B cell (primary cell): Measurements from ENCODE around the gene SCFD2. TPM values are rescaled to one million over a fixed set of nuclear protein-coding genes. Genes with fewer than 3 reads are reported as not detected.

Source experiments
- ATAC-seq: fragments of 200-7000 bp; cut with Tn5 transposase; one replicate; pipeline ENCODE4 v1.10.0; 2021; ENCODE audit warnings: low read depth, mild to moderate bottlenecking, moderate number of reproducible peaks, moderate library complexity
- CTCF ChIA-PET: fragments of 350-600 bp; sonication (Branson Sonifier 250); formaldehyde crosslinking; loops from one replicate; lab custom pipeline; 2021; ENCODE audit warnings: antibody characterized with exemption, inconsistent platforms; lab: Charles Lee
- POLR2A ChIA-PET: fragments of 350-600 bp; sonication (Branson Sonifier 250); formaldehyde crosslinking; loops from one replicate; lab custom pipeline; 2021; ENCODE audit warnings: antibody characterized with exemption; lab: Charles Lee
- DNase-seq: peaks from one replicate; pipeline ENCODE4 v3.0.0; 2013
- H2AFZ ChIP-seq: 2 replicates; pipeline ENCODE4 v1.6.1; 2012; ENCODE audit warnings: mild to moderate bottlenecking, low read depth, low read length; ENCODE audit not compliant: insufficient read depth, poor library complexity, severe bottlenecking
- H3K27ac ChIP-seq, 2 donors: 1 replicate in 1 of 2; 2 replicates in 1 of 2; pipeline ENCODE4 v1.5.1; 2012 to 2013; ENCODE audit warnings: low read length in 2 of 2, mild to moderate bottlenecking in 2 of 2, moderate library complexity in 1 of 2
- H3K27me3 ChIP-seq, 4 experiments: fragments of 200-600 bp in 1 of 4; sonication (generic) in 1 of 4; replicated peaks in 1 of 4; 1 replicate in 2 of 4; 2 replicates in 2 of 4; pipeline versions ENCODE4 v1.6.1 to v1.7.0; 2013 to 2016; ENCODE audit warnings: low read length in 3 of 4, mild to moderate bottlenecking in 2 of 4, mixed read lengths in 1 of 4, moderate library complexity in 1 of 4; ENCODE audit not compliant: insufficient read depth in 4 of 4, control insufficient read depth in 3 of 4; ENCODE audit errors: control extremely low read depth in 1 of 4
- H3K36me3 ChIP-seq, 2 experiments: replicated peaks in 1 of 2; 1 replicate in 1 of 2; 2 replicates in 1 of 2; pipeline versions ENCODE4 v1.6.1 to v1.7.1; 2013; ENCODE audit warnings: low read length in 1 of 2; ENCODE audit not compliant: insufficient read depth in 2 of 2, control insufficient read depth in 1 of 2; ENCODE audit errors: control extremely low read depth in 1 of 2, extremely low read depth in 1 of 2
- H3K4me1 ChIP-seq, 2 donors: fragments of 200-600 bp in 1 of 2; sonication (generic) in 1 of 2; 1 replicate in 1 of 2; 2 replicates in 1 of 2; pipeline versions ENCODE4 v1.5.1 to v1.6.1; 2013 to 2017; ENCODE audit warnings: low read length in 2 of 2; ENCODE audit not compliant: control insufficient read depth in 2 of 2, insufficient read depth in 2 of 2
- H3K4me2 ChIP-seq: replicated peaks from 2 replicates; pipeline ENCODE3; 2012; ENCODE audit warnings: mild to moderate bottlenecking, low read depth, low read length; ENCODE audit not compliant: poor library complexity, severe bottlenecking
- H3K4me3 ChIP-seq, 5 experiments: fragments of 200-600 bp in 1 of 5; sonication (generic) in 1 of 5; 1 replicate in 3 of 5; 2 replicates in 2 of 5; pipeline versions ENCODE4 v1.5.1 to v1.7.0; 2011 to 2016; ENCODE audit warnings: low read length in 4 of 5, mild to moderate bottlenecking in 4 of 5, low read depth in 2 of 5, control low read depth in 1 of 5, moderate library complexity in 1 of 5; ENCODE audit not compliant: insufficient read depth in 1 of 5; ENCODE audit errors: control extremely low read depth in 1 of 5, extremely low read depth in 1 of 5
- H3K79me2 ChIP-seq: fragments of 200-600 bp; sonication (generic); one replicate; pipeline ENCODE4 v1.6.0; 2016; ENCODE audit warnings: low read length; ENCODE audit not compliant: control insufficient read depth, insufficient read depth
- H3K9ac ChIP-seq: fragments of 200-600 bp; sonication (generic); 2 replicates; pipeline ENCODE4 v1.6.1; 2017; ENCODE audit warnings: mild to moderate bottlenecking, low read length, moderate library complexity
- H3K9me3 ChIP-seq, 3 donors: one replicate each; pipeline versions ENCODE4 v1.6.1 to v1.7.1; 2013; ENCODE audit warnings: low read length in 2 of 3; ENCODE audit not compliant: control insufficient read depth in 2 of 3, insufficient read depth in 1 of 3; ENCODE audit errors: control extremely low read depth in 1 of 3
- H4K20me1 ChIP-seq: 2 replicates; pipeline ENCODE4 v1.6.0; 2012; ENCODE audit warnings: mild to moderate bottlenecking, low read length; ENCODE audit not compliant: insufficient read depth, control insufficient read depth, poor library complexity, severe bottlenecking
- H3K27ac Mint-ChIP-seq: one replicate; pipeline ENCODE4 v1.8.0; 2021; ENCODE audit warnings: mixed read lengths
- H3K27me3 Mint-ChIP-seq: one replicate; pipeline ENCODE4 v1.8.0; 2021; ENCODE audit warnings: mixed read lengths
- H3K4me1 Mint-ChIP-seq: one replicate; pipeline ENCODE4 v1.8.0; 2021; ENCODE audit warnings: mixed read lengths
- H3K4me3 Mint-ChIP-seq: one replicate; pipeline ENCODE4 v1.8.0; 2021; ENCODE audit warnings: mixed read lengths
- H3K9me3 Mint-ChIP-seq: one replicate; pipeline ENCODE4 v1.8.0; 2022; ENCODE audit warnings: mixed read lengths; ENCODE audit not compliant: insufficient read depth
- CTCF ChIP-seq: fragments of 200-600 bp; IDR thresholded peaks from one replicate; pipeline ENCODE4 v1.8.0; 2022; ENCODE audit warnings: antibody characterized with exemption, mild to moderate bottlenecking
- EZH2 ChIP-seq: IDR thresholded peaks from 2 replicates; pipeline ENCODE4 v1.6.1; 2012; ENCODE audit warnings: borderline replicate concordance, low read depth, mild to moderate bottlenecking, moderate library complexity, low read length; ENCODE audit not compliant: insufficient read depth, poor library complexity, severe bottlenecking
- WGBS: methylation state at CpG from one replicate; pipeline ENCODE4 v1.1.5; 2013; ENCODE audit warnings: missing lambda C conversion rate; ENCODE audit not compliant: insufficient coverage; 5-methylcytosine and 5-hydroxymethylcytosine counted together
- intact Hi-C: fragments of 100-400 bp; cut with micrococcal nuclease; formaldehyde crosslinking; loops from one replicate; pipeline ENCODE4 v1.10.0; 2022
- polyA plus RNA-seq: library from polyadenylated mRNA; depleted of rRNA; stranded (reverse); fragments of >200 nt; gene quantifications from 2 replicates; pipeline ENCODE4 v1.2.3, GENCODE V29; 2012
- total RNA-seq, 2 donors: library from RNA; stranded (reverse); fragments of 120-200 nt in 1 of 2; gene quantifications; 1 replicate in 1 of 2; 2 replicates in 1 of 2; pipeline versions ENCODE4 v1.2.3 to v1.2.4, GENCODE V29; 2013 to 2022

Gene SCFD2
- total and polyA plus RNA-seq, 2 donors (not counting 1 experiment from before 2014, with no cell fraction given), result 12.8 to 20.4 TPM

GRCh38 chr4:52947401-52948056, 418.3 kb downstream of the SCFD2 start:
- H3K27ac Mint-ChIP-seq, result no peak overlapping the region
- no peak overlapping the region for H3K9ac ChIP-seq
- no peak overlapping the region for H3K27ac ChIP-seq
- H3K9me3 ChIP-seq, result no peaks in the 10 kb centered on the region
- no peaks in the 10 kb centered on the region for H3K79me2 ChIP-seq
- H3K4me2 ChIP-seq, result no peak overlapping the region
- H4K20me1 ChIP-seq, result no peaks in the 10 kb centered on the region
- ATAC-seq, result no peak
- no peaks in the 10 kb centered on the region for H3K27me3 Mint-ChIP-seq
- POLR2A ChIA-PET, result no interaction called here
- no peak for DNase-seq
- CTCF ChIA-PET, result no interaction called here
- no peak overlapping the region for H2AFZ ChIP-seq
- intact Hi-C loops, result no loop called here
- no peak for TF ChIP-seq CTCF
- no peaks in the 10 kb centered on the region for H3K36me3 ChIP-seq
- H3K4me3 Mint-ChIP-seq, result no peak overlapping the region
- no peak overlapping the region for H3K4me3 ChIP-seq
- H3K4me1 Mint-ChIP-seq, result no peaks in the 10 kb centered on the region
- no peaks in the 10 kb centered on the region for H3K27me3 ChIP-seq
- H3K4me1 ChIP-seq, result no peaks in the 10 kb centered on the region
- no CpG with 5 or more reads among the region's 4 CpGs for WGBS
- H3K9me3 Mint-ChIP-seq, result no peaks in the 10 kb centered on the region

- no peak overlapping the region for H3K4me2 ChIP-seq
- no peaks in the 10 kb centered on the region for H3K4me1 ChIP-seq
- Mint-ChIP-seq H3K4me3 (no peak overlapping the region), H3K4me1 (no peaks in the 10 kb centered on the region), H3K27me3 (no peaks in the 10 kb centered on the region), H3K27ac (no peak overlapping the region), H3K9me3 (no peaks in the 10 kb centered on the region)
- TF ChIP-seq CTCF, result no peak
- TF ChIP-seq EZH2, result no peak
- WGBS, result 95% methylated on average over 2 of the region's 4 CpGs
- ATAC-seq (no peak), DNase-seq (no peak)
- H3K79me2 ChIP-seq, result no peaks in the 10 kb centered on the region
- H3K27me3 ChIP-seq, result no peaks in the 10 kb centered on the region
- H2AFZ ChIP-seq, result no peak overlapping the region
- H3K27ac ChIP-seq, result no peak overlapping the region
- ChIA-PET CTCF (no interaction called here), POLR2A (no interaction called here)
- intact Hi-C loops, result no loop called here
- no peak overlapping the region for H3K4me3 ChIP-seq
- no peaks in the 10 kb centered on the region for H4K20me1 ChIP-seq
- H3K9ac ChIP-seq, result no peak overlapping the region
- no peaks in the 10 kb centered on the region for H3K36me3 ChIP-seq
- no peaks in the 10 kb centered on the region for H3K9me3 ChIP-seq
Observed at GRCh38 chr4:52946855-52947254, 419.0 kb downstream of the SCFD2 start.
